ENCODE data around the gene DNASE1L1. TPM values are rescaled to one million over a fixed set of nuclear protein-coding genes. Genes with fewer than 3 reads are reported as not detected.

The DNASE1L1 gene
- total RNA-seq, 1 donor from 2014 or later, result 16.6 TPM

- Histone ChIP-seq H3K4me3 (ENCODE audit: low read depth, low read length) (peak overlapping the region; percentile 95), H3K36me3 (ENCODE audit: control insufficient read depth, insufficient read depth, low read length) (peaks cover 2% of the 10 kb centered on the region), H3K27me3 (ENCODE audit: control insufficient read depth, insufficient read depth, low read length) (no peaks in the 10 kb centered on the region)
- DNase-seq (ENCODE audit: low read depth), result peak; percentile 49
- TF ChIP-seq CTCF (IDR thresholded peaks at IDR 0.05; ENCODE audit: insufficient read depth, low read length, poor library complexity, severe bottlenecking), result no peak
Observed at GRCh38 chrX:154371017-154371788, 37.9 kb downstream of the DNASE1L1 start.

- TF ChIP-seq CTCF (IDR thresholded peaks at IDR 0.05; ENCODE audit: insufficient read depth, low read length, poor library complexity, severe bottlenecking), result no peak
- no peak for DNase-seq (ENCODE audit: low read depth)
- H3K4me3 ChIP-seq (ENCODE audit: low read depth, low read length), result peak overlapping the region; percentile 95
- no peaks in the 10 kb centered on the region for H3K27me3 ChIP-seq (ENCODE audit: control insufficient read depth, insufficient read depth, low read length)
- peaks cover 2% of the 10 kb centered on the region for H3K36me3 ChIP-seq (ENCODE audit: control insufficient read depth, insufficient read depth, low read length)
Observed at GRCh38 chrX:154370300-154371016, 38.6 kb downstream of the DNASE1L1 start.

GRCh38 chrX:154369449-154370299 is 39.4 kb downstream of the DNASE1L1 start:
- TF ChIP-seq CTCF (IDR thresholded peaks at IDR 0.05; ENCODE audit: insufficient read depth, low read length, poor library complexity, severe bottlenecking), result no peak

GRCh38 chrX:154368630-154369448 is 40.2 kb downstream of the DNASE1L1 start:
- Histone ChIP-seq H3K4me3 (ENCODE audit: low read depth, low read length) (peak overlapping the region; percentile 67), H3K27me3 (ENCODE audit: control insufficient read depth, insufficient read depth, low read length) (no peaks in the 10 kb centered on the region), H3K36me3 (ENCODE audit: control insufficient read depth, insufficient read depth, low read length) (peaks cover 5% of the 10 kb centered on the region)
- no peak for TF ChIP-seq CTCF (IDR thresholded peaks at IDR 0.05; ENCODE audit: insufficient read depth, low read length, poor library complexity, severe bottlenecking)
- DNase-seq (ENCODE audit: low read depth), result peak; percentile 74

More at GRCh38 chrX:154369449-154370299, 39.4 kb downstream of the DNASE1L1 start:
- Histone ChIP-seq H3K27me3 (ENCODE audit: control insufficient read depth, insufficient read depth, low read length) (no peaks in the 10 kb centered on the region), H3K4me3 (ENCODE audit: low read depth, low read length) (peak overlapping the region; percentile 95), H3K36me3 (ENCODE audit: control insufficient read depth, insufficient read depth, low read length) (peaks cover 2% of the 10 kb centered on the region)
- peak; percentile 68 for DNase-seq (ENCODE audit: low read depth)
